T-helper 1 cell (primary cell): ENCODE data around the gene DCTPP1.
A peak's percentile ranks its signal among the peaks of the same experiment; 100 is the strongest.

ENCODE experiments used
- DNase-seq, 5 donors: peaks; one replicate each; pipeline ENCODE4 v3.0.0-alpha.2; 2012 to 2020

Gene DCTPP1

DNA sequence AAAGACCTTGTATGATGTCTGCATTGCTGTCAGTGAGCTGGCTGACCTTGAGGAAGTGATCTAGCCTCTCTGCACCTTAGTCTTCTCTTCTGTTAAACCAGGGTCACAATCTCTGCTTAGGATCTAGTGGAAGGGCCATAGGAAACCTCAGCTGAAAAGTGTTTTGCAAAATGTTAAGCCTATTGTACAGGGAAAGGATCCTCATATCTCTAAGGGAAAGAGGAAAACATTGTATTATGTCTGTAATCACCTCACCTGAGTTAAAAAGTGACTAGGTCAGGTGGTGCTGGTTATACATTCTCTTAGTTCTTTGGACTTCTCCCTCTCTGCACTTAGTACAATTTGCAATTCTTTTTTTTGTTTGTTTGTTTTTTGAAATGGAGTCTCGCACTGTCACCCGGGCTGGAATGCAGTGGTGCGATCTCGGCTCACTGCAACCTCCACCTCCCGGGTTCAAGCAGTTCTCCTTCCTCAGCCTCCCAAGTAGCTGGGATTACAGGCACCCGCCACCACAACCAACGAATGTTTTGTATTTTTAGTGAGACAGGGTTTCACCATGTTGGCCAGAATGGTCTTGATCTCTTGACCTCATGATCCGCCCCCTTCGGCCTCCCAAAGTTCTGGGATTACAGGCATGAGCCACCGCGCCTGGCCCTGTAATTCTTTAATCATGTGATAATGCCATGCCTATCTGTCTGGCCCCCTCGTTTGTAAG is 17.8 kb upstream of the DCTPP1 start:
- no peak for DNase-seq

DNA sequence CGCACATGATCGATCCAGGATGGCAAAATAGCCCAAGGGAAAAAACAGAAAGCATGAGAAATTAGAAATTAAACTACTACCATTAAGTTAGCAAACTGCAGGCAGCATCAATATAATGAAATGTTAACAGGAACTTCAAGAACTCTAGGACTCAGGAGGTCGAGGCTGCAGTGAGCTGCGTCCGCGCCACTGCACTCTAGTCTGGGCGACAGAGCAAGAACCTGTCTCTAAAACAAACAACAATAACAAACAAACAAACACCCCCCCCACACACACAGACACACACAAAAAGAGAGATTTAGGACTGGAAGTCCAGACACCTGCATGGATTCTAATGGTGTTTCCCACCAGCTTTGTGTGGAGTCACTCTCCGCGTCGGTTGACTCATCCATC is 16.4 kb upstream of the DCTPP1 start:
- no peak for DNase-seq

DNA sequence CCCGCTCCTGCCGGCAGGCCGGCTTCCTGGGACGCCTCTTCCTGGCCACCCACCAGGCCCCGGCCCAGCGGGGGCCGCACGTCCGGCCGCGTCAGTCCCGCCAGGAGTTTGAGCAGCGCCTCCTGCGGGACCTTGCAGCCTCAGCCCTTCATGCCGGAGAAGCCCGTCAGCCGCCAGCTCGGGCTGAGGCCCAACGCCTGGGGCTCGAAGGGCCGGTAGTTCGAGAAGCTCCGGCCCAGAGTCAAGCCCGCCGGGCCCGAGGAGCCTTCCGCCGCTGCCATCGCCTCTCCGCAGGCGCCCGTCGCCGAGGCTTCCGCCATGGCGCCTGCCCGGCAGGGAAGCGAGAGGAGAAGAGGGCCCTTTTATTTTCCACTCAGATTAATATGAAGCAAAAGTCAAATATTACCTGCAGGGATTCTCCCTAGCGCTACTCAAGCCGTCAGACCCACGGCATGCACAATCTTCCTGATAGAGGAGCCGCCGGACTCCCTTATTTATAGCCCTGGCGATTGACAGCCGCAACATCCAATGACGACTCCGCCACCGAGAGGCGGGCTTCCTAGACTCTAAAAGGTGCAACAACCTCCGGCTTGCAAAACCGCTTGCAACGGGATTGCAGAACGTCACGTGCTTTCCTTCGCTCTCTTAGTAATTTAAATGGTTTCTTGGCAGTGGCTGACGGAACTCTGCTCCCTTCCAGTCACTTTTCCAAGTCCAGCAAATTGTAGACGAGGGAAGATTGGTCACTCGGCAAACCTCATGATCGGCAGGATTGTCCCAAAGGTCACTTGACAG is 15.8 kb upstream of the DCTPP1 start, which contains the start of gene SEPHS2:
TSS of gene SEPHS2 (minus strand) at position 467 of the 795 bp plus-strand sequence. CDS start at position 320, 147 bp downstream.
- peak; percentile 87 to 97 (median 90) for DNase-seq

- DNase-seq = no peak
Measured at GRCh38 chr16:30445149-30445407, 15.2 kb upstream of the DCTPP1 start.

DNA sequence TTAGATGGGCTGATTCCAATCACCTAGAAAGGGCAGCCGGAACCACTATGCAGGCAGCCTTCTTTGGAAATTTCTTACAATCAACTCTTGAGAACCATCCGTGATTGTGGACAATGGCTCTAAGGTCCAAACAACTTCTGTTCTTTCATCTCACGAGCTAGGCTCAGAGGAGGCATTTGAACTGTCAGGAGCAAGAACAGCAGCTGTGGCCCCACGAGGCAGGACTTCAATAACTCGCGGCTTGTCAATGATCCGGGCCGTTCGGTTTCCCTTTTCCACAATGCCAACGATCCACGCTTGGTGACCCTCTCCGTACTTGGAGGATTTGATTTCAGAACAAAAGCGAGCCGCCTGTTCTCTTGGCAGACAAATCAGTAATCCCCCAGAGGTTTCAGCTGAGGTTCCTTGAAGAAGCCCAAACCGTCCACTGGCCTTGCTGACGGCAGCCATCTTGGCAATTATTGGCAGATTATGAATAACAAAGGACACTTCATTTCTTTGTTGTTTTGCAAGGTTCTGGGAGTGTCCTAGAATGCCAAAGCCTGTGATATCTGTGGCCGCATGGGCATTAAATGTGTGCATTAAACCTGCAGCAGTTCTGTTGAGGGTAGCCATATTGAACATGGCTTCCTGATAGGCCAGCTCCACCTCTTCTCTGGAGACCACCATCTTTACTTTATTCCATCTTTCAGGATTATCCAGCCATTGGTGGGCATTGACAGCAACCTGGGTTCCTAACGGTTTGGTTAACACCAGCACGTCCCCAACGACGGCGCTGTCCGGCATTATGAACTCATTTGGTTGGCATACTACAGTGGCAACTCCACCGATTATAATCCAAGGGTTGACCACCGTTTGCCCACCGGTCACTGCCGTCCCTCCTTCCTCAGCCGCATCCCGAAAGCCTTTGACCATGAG is 14.7 kb upstream of the DCTPP1 start:
- no peak for DNase-seq

GRCh38 chr16:30443631-30444030 is 13.8 kb upstream of the DCTPP1 start:
- DNase-seq = no peak

DNA sequence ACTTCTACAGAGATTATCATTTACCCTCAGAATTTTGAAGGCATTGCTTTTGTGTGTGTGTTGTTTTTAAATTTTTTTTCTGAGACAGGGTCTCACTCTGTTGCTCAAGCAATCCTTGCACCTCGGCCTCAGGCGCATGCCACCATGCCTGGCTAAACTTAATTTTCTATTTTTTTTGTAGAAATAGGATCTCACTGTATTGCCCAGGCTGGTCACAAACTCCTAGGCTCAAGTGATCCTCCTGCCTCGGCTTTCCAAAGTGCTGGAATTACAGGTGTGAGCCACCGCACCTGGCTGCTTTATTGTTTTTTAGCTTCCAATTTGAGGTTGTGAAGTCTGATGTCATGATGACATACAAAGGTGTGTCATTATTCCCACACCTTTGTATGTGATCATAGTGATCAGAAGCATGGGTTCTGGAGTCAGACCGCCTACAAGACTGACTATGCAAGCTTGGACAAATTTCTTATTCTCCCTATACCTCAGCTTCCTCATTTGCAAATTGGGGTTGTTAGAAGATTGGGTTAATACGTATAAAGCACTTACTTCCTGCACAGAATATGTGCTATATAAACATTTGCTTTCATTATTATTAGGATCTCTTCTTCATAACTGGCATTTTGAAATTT is 10.0 kb upstream of the DCTPP1 start:
- DNase-seq = no peak

DNA sequence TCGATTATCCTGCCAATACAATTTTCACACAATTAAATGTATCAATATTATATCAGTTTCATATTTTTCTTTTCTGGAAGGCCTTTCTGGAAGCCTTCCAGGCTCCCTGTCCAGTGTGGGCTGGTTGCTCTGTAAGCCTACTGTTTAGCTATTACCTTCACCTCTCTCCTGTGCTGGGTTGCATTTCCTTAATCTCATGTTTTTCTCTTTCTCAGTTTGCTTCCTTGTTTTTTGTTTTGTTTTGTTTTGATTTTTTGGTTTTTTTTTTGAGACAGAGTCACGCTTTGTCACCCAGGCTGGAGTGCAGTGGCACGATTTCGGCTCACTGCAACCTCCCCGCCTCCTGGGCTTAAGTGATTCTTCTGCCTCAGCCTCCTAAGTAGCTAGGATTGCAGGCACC is 9.0 kb upstream of the DCTPP1 start:
- DNase-seq = no peak

DNA sequence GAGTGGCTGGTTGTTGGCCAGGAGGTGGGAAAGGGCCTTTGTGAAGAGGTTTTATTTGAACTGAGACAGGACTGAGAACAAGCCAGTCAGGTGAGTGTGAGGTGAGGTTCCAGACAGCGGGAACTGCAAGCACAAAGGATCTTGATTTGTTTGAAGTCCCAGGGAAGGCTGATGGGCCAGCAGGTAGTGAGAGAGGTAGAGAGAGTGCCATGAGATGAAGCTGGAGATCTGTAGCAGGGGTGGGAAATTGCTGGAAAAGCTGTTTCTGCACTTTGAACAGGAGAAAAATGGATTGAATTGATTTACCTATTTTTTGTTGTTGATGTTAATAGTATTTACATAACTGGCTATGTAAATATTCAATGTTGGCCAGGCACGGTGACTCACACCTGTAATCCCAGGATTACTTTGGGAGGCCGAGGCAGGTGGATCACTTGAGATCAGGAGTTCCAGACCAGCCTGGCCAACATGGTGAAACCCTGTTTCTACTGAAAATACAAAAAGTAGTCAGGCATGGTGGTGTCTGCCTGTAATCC is 7.7 kb upstream of the DCTPP1 start:
- DNase-seq = no peak

DNA sequence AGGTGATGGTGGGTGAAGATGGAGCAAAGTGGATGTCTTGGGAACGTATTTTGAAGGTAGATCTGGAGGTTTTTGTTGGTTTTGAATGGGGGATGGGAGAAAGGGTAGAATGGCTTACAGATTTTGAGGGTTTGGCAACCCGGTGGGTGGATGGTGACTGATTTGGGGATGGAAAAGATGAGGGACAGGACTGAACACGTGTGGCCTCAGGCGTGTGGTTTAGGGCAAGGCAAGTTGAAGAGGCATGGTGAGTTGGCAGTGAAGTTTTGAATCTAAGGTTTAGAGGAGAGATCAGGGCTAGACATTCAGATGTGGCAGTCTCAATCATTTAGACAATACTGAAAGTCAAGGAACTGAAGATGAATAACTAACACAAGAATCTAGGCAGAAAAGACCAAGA is 5.0 kb upstream of the DCTPP1 start:
- DNase-seq = no peak

- DNase-seq = peak in 1 of 5 donors; percentile 8
Measured at GRCh38 chr16:30430428-30430970, 669 bp upstream of the DCTPP1 start.

DNA sequence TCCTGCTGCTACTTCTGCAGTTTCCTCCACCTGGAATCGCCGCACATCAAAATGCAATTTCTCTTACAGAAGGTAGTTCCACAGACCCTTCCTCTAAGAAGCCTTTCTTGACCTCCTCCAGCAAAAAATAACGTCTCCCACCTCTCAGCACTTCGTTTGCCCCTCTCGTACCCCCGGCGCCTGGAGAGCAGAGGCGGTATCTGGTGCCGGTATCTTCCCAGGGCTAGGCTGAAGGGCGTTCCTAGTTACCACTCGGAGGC is 482 bp downstream of the DCTPP1 start:
- no peak for DNase-seq

GRCh38 chr16:30428055-30428454 is 1.8 kb downstream of the DCTPP1 start:
- no peak for DNase-seq

DNA sequence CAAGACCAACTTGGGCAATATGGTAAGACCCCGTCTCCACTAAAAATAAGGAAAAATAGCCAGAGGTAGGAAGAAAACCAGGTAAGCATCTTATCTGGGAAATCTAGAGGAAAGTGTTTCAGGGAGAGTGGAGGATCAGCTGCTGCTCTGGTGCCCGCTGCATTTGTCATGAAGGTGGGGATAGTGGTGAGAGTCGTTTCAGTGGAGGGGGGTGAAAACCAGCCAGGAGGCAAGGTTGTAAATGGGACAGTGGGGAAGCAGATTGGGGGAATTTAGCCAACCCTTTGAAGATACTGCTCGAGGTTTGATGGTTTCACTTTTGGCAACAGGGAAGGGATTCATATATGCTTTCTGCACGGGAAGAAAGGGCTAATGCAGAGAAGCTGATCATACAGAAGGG is 8.8 kb downstream of the DCTPP1 start:
- no peak for DNase-seq

DNA sequence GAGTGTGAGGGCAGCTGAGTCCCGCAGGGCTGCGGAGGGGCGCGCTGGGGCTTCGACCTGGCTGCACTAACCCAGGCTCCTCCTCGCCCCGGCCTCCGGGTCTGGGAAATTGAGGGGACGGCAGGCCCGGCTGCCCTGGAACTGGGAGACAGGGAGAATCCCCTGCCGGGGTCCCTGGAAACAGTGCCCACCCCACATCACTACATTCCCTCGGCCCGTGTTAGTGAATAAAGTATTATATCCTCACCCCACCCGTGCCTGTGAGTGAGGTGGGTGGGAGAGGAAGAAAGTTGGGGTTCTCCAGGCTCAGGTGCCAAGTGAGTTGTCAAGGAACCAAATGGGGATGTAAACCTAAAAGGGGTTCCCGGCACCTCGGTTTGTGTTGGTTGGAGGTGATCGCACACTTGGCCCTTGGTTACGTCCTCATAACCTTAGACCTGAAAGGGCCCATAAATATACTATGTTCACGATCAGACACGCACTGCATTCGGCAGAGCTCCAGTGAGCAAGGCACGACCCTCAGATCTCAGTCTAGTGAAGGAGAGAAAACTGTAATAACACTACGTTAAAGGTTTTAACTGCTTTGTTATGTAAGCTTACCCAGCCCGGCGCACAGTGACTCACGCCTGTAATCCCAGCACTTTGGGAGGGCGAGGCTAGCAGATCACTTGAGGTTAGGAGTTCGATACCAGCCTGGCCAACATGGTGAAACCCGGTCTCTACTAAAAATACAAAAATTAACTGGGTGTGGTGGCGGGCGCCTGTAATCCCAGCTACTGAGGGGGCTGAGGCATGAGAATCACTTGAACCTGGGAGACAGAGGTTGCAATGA is 11.3 kb downstream of the DCTPP1 start:
- DNase-seq = no peak

DNA sequence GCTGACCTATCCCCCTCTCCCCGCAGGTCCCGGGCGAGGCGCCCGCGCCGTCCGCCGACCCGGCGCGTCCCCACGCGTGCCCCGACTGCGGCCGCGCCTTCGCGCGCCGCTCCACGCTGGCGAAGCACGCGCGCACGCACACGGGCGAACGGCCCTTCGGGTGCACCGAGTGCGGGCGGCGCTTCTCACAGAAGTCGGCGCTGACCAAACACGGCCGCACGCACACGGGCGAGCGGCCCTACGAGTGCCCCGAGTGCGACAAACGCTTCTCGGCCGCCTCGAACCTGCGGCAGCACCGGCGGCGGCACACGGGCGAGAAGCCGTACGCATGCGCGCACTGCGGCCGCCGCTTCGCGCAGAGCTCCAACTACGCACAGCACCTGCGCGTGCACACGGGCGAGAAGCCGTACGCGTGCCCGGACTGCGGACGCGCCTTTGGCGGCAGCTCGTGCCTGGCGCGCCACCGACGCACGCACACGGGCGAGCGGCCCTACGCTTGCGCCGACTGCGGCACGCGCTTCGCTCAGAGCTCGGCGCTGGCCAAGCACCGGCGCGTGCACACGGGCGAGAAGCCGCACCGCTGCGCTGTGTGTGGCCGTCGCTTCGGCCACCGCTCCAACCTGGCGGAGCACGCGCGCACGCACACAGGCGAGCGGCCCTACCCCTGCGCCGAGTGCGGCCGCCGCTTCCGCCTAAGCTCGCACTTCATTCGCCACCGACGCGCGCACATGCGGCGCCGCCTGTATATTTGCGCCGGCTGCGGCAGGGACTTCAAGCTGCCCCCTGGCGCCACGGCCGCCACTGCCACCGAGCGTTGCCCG is 12.1 kb downstream of the DCTPP1 start:
- peak; percentile 77 to 97 (median 81) for DNase-seq

DNA sequence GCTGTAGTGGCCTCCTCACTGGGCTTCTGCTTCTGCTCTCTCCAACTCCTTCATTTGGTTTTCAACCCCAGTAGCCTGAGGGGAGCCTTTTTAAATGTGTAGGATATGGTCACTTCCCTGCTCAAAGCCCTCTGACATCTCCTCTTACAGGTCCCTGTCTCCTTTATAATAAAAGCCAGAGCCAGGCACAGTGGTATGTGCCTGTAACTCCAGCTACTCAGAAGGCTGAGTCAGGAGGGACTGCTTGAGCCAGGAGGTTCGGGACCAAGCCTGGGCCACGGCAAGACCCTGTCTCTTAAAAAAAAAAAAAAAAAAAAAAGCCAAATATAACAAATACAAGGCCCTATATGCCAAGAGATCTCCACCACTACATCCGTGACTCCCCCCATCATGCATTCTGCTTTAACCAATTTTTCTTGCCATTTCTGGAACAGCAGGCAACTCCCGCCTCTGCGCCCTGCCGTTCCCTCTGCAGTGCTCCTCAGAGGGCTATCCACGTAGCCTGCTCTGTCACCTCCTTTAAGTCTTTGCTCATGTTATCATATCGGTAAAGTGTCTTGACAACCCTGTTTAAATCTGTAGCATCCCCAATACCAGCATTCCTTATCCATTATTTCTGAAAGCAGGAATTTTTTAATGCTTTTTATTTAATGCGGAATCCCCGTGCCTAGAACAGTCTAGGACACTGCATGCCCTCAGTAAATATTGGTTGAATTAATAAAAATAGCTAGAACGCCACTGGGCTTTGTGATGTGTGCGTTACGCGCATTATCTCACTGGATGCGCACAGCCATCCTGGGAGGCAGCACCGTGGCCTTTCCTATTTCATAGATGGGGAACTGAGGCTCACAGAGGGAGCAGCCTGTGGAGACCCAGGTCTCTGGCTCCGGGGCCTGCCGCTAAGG is 13.0 kb downstream of the DCTPP1 start:
- DNase-seq = no peak

- no peak for DNase-seq
Measured at GRCh38 chr16:30416047-30416603, 13.7 kb downstream of the DCTPP1 start.

DNA sequence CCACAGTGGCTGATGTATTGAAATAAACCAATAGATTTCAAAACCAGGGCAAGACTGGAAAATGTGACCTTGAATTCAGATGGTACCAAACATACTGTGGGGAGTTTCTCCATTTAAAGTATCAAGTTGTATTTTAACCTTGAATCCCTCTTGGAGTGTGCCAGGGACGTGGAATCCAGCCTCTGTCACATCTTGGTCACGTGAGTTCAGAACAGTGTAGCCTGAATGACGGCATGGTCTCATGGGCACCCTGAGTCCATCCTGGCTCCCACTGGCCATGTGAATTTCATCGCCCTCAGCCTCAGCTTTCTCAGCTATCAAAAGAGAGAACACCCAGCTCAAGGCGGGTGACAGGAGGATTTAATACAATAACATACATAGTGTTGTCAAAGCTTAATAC is 15.7 kb downstream of the DCTPP1 start:
- no peak for DNase-seq
